NCI-H1048 (cell line): Measurements from ENCODE around the gene OR2S2.
"Not testable (repeated sequence)": the region's sequence is repeated elsewhere in the genome, so short reads cannot be mapped to it uniquely, and the experiment has no call there.

ENCODE experiments used
- DNase-seq: peaks from one replicate; lab custom pipeline; 2025; lab: John Stamatoyannopoulos, UW

OR2S2 gene, protein sequence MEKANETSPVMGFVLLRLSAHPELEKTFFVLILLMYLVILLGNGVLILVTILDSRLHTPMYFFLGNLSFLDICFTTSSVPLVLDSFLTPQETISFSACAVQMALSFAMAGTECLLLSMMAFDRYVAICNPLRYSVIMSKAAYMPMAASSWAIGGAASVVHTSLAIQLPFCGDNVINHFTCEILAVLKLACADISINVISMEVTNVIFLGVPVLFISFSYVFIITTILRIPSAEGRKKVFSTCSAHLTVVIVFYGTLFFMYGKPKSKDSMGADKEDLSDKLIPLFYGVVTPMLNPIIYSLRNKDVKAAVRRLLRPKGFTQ

DNA sequence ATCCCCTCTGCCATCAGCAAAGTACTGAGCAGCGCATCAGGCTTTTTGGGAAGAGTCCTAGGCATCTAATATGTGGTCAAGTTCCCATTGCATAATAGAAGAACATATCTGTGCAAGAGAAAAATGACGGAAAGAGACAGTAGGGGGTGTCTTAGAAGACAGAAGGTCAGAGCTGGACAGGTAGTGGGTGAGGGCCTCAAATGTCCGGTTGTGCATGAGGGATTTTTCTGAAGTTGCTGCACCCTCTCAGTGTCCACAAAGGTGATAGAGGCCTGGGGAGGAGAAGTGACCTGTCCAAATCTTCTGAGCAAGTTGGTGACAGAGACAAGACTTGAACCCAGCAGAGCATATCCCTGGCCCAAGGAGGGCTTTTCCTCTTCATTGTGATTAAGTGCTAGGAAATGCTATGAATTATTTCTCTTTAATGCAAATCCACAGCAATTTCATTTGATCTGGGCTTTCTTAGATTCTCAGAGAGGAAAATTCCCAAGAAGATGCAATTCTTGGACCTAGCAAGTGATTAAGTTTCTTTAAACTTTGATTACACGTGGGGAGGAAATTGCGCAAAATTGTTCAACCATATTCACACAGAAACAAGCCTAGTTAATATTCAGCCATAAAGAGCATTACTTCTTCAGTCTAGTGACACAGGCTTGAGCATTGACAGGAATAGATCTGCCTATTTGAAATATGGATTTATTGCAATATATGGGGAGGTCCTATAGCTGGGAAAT lies at the start of gene OR2S2:
OR2S2 (minus strand) TSS at position 51 of the 734 bp plus-strand sequence. CDS start 56 bp downstream, outside the sequence.
- no peak for DNase-seq

DNA sequence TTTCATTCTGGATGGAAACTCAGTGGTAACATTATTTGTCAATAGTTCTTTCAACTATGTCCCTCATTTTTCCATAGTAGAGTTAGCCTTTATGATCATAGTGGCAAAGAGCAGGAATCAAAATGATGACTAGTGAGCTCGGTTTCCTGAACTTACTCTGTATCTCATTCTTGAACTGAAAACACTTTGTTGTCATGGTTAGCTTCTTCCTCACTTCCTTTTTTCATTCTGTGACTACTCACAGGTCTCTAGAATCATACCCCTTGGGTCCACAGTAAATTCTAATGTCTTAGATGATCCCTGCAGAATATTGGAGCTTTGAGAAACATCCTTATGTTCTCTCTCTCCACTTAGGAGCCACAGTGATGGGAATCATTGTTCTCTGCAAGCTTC lies 49.4 kb upstream of the OR2S2 start:
- DNase-seq: no peak

DNA sequence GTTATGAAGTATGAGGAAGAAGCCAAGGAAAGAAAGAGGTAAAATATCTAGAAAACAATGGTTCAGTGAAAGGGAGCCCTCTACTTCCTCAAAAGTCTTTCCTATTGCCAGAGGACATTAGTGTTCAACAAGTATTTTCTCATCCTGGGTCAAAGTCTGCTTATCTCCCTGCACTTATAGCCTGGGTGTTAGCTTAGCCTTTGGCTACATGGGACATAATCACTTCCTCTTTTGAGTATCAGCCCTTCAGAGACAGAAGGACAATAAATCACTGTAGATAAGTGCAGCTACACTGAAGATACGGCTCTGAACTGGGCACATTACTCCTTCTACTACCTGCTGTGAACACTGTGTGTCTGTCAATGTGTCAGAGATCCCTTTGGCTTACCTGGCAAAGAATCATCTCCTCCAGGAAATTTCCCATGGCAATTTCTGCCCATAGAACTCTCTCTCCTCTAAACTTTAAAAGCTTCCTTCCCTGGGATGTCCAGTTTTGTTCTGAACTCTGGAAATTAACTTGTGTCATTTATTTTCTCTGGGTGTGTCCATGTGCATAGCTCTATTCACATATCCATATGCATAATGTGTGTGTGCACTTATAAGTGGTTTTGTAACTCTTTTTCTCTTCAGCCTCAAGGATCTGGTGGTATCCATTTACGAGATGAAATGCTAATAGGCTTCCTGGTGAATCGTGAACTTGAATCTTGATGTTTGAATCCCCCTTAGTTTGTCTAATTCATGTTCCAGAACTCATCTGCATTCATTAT lies 48.8 kb upstream of the OR2S2 start:
- DNase-seq: no peak

DNA sequence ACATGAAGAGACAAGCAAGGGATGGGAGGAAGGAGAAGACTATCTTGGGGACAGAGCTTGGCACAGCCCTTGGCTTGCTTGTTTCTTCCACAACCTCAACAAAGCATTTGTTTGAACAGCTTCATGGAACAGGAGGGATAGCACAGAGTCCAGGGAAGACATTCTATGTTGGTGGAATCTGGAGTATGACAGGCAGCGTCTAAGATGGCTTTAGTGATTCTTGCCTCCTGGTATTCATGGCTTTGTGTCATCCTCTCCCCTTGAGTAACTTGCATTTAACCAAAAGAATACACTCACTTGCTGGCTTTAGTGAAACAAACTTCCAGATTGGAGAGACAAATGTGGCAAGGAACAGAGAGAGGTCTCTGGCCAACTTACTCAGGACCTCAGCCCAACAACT lies 47.9 kb upstream of the OR2S2 start:
- DNase-seq: no peak

DNA sequence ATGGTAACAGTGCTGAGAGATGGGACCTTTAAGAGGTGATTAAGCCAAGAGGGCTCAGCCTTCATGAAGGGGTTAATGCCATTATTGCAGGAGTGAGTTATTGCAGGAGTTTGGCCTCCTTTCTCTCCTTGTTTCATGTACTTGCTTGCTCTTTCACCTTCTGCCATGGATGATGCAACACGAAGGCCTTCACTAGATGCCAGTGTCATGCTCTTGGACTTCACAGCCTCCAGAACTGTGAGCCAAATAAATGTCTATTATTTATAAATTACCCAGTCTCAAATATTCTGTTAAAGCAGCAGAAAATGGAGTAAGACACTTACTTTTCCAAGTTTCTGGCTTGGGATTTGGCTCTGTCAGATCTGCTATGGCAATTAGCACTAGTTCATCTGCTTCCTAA lies 40.4 kb upstream of the OR2S2 start:
- DNase-seq: no peak

DNA sequence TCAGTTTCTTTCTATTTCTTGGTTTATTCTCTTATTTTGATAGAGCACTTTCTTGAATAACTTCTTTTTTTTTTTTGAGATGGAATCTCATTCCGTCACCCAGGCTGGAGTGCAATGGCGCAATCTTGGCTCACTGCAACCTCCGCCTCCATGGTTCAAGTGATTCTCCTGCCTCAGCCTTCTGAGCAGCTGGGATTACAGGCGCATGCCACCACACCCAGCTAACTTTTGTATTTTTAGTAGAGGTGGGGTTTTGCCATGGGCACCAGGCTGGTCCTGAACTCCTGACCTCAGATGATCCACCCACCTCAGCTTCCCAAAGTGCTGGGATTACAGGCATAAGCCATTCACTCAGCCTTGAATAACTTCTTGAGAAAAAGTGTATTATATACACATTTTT lies 39.1 kb upstream of the OR2S2 start:
- not testable (repeated sequence) for DNase-seq

DNA sequence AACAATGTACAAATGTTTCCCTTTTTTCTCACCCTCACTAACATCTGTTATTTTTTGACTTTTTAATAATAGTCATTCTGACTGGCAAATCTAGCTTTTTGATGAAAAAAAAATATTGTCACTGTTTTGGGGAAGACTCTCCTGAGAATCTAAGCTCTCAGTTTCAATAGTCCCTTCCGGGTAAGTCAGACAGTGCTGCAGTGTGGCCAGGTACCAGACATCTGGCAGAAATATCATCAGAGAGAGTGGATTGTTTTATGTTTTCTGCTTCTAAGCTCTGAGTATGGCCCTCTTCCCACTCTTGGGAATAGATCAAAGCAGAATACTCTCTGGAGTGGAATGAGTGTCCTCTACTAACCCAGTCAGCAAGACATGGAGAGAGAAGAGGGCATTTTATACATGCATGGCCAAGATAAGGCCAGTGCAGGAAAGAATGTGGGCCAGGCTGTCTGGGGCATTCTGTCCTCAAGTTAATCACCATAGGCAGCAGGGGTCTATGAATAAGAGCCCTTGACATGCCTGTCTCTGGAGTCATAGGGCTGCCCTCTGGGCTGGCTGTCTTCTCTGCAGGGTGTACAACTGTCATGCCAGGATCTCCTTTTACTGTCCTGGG lies 38.5 kb upstream of the OR2S2 start:
- no peak for DNase-seq

DNA sequence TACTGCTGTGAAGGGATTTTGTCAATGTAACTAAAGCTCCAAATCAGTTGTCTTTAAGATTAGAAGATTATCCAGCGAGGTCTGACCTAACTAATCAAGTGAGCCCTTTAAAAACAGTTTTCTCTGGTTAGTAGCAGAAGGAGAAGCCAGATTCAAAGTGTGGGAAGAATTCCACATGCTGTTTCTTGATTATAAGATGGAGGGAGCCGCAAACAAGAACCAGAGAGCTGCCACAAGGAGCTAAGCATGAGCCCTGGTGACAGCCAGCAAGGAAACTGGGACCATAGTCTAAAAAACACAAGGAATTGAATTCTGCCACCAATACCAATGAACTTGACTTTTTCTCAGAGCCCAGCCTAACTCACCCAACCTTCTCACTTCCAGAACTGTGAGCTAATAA lies 37.0 kb upstream of the OR2S2 start:
- no peak for DNase-seq

DNA sequence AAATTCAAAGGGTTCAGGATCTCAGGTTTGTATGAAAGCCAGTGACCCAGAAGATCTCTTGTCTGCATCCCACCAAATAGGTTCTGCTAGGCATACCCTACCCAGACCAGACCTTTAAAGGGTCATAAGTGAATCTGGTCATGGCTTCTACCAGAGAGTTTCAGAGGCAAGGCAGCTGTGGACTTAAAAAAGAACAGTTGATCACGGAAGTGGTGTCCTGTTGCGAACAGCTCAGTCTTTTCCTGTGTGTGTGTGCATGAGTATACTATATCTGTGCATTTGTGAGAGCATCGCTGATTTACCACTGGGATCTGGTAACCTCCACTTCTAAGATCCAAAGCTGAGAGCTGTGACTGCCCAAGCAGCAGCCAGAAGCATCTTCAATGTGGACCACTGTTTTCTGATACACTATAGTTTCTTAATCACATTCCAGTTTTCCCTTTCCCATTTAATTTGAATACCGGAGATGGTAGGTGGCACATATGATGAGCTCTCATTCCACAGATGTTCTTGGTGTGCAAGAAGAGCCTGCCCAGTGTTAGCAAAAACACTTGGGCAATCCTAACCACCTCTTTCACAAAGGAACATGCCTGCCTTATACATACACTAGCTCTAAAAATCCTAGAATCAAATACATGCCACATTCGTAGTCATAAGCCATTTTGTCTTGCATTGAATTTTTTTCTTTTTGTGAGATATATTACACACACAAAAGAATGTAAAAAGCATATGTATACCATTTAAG lies 36.2 kb upstream of the OR2S2 start:
- no peak for DNase-seq

DNA sequence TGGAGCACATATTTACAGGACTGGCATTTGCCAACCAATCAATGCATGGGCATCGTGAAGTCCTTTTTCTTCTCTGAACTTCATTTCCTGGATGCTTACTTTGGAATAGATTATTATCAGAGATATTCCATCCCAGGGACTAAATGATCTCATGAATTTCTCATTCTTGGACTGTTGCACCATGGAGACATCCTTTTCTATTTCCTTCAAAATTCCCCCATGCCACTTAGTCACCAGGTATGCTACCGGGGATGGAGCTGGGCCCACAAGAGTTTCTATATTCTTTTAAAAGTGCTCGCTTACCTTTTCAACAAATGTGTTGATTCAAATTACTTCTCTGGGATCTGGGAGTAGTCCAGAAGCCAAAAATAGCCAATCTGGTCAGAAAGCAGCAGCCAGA lies 35.2 kb upstream of the OR2S2 start:
- not testable (repeated sequence) for DNase-seq

DNA sequence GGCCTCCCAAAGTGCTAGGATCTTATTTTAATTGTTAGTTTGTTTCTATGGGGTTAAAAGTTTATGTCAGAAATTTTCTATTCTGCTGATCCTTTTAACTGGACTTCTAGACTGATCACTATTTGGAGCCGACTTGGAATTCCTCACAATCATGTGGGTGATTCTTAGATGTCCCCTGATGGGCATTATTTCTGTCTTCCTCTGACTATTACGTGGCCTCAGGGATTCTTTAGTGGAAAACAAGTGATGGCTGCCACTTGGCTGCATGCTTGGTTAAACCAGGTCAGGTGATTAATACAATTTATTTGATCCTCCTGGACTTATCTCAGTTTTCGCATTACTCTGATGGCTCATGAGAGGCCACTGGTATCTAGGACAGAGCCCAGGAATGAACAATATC lies 32.2 kb upstream of the OR2S2 start:
- DNase-seq: no peak

DNA sequence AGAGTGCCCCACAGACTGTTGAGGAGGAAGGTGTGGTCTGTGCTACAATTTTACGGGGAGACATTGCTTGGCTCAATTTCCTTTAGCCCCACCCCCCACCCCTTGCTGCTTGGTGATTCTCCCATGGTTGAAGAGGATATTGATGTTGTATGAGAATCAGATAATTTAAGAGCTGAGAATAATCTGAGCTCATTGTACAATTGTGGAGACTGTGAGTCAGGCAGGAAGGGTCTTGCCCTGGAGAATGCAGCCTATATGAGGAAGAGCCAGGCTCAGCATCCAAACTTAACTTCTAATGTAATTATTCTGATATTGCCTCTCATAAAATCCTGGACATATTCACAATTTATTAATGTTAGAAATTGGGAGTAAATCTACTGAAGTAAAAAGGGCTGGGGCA lies 26.1 kb upstream of the OR2S2 start:
- DNase-seq: no peak

DNA sequence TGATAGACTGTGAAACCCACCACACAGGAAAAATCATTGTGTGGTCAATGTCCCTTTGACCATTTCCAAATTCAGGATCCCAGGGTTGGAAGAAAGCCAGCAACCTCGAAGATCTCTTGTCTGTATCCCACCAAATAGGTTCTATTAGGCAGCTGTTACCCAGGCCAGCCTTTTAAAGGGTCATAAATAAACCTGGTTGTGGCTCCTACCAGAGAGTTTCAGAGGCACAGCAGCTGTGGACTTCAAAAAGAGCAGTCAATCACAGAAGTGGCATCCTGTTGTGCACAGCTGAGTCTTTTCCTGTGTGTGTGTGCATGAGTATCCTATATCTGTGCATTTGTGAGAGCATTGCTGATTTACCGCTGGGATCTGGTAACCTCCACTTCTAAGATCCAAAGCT lies 23.7 kb upstream of the OR2S2 start:
- DNase-seq: no peak

DNA sequence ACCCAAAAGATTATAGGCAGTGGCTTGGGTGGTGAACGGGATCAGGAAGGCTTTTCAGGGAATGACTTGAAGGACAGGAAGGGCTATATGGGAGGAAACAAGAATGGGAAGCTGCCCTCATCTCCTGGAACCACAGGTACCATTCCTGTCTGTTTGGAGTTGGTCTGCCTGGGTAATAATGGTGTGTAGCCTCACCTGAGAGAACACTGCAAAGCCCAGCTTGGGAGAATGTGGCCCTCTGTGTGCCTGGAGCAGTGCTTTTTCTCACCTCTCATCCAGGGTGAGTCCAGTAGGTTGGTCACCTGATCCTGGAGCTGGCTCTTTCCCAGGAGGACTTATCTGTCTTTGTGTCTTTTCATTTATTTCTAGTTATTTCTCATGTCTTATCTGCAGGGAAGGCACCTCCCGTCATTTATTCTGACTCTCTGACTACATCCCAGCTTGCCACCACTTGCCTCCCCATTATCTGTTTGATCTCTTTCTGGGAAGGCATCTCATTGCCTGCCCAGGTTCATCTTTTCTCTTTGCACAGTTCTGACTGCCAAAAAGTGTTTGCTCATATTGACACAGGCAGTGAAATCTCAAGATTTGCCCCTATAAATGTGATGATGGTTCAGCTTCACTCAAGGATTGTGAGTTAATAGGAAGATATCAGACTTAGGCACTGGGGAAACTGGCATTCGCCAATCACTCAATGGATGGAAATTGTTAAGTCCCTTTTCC lies 22.5 kb upstream of the OR2S2 start:
- no peak for DNase-seq

DNA sequence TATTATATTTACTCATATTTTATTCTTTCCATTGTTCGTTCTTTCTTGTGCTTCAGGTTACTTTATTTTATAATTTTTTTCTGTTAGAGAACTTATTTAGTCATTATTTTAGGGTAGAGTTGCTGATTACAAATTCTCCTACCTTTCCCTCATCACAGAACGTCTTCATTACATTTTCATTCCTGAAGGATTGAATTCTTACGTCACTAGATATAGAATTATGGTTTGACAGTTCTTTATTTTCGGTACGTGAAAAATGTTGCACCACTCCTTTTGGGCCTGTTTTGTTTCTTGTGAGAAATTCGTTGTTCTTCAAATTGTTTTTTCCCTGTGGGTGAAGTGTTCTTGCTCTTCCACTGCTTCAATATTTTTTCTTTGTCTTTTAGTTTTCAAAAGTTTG lies 20.8 kb upstream of the OR2S2 start:
- DNase-seq: no peak

DNA sequence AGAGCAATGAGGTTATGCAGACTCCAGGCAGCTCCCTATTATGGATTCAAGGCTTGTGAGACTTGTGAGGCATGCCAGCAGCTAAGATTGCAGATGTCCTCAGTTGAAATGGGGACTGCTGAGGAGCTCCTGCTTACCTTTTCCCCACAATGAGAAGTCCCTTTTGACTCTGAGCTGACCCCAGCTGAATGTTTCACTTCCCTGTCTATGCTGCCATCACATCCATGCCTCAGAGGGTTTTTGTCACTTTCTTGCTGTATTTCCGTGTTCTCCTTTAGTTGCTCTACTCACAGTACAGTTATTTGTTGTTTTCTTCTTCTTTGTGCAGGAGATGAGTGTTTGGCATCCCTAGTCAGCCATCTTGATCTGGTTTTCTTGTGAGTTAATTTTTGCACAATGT lies 18.8 kb upstream of the OR2S2 start:
- no peak for DNase-seq

DNA sequence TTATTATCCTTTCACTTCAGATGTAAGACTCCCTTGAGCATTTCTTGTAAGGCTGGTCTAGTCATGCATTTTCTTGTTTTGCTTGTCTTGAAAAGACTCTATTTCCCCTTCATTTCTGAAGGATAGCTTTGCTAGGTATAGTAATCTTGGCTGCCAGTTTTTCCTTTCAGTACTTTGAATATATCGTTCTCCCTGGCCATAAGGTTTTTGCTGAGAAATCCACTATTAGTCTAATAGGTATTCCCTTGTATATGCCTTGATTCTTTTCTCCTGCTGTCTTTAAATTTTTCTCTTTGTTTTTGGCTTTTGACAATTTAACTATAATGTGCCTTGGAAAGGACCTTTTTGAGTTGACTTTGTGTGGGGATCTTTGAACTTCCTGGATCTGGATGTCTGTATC lies 16.8 kb upstream of the OR2S2 start:
- no peak for DNase-seq

DNA sequence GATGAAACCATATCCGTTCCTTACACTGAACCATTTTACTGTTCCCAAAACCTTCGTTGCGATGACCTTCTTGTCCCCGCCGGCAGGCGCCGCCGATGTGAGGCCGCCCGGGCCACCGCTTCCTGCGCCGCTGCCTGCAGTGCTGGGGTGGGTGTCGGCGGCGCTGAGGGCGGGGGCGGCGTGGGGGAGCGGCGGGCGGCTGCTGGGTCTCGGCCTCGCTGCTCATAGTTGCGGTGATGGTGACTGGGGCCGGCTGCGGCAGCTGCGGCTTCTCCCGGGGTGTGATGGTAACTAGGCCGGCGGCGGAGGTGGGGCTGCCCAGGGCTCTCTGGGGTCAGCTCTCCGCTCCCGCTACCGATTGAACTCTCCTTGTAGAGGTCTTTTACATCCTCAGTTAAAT lies 14.1 kb upstream of the OR2S2 start:
- no peak for DNase-seq

DNA sequence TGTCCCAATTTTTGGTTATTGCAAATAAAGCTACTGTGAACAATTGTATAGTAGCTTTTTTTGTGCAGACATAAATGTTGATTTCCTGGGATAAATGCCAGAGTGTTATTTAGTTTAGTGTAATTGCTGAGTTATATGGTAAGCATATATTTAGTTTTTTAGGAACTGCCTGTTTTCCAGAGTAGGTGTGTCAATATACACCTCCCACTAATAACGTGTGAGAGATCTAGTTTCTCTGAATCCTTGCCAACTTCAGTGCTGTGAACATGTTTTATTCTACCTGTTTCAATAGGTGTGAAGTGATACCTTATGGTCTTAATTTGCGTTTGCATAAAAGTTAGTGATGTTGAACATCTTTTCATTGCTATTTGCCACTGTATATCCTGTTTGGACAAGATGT lies 9.1 kb upstream of the OR2S2 start:
- DNase-seq: no peak

DNA sequence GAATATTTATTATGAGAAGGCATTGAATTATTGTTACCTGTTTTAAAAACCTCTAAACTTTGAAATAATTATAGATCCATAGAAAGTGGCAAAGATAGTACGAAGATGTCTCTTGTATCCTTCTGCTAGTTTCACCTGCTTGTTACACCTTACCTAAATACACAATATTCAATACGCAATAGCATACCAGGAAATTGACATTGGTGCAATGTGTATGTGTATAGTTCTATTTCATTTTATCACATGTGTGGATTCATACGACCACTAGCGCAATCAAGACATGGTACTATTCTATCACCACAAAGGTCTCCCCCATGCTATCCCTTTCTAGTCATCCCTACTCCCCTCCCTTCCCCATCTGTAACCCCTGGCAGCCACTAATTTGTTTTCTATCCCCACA lies 8.5 kb upstream of the OR2S2 start:
- DNase-seq: no peak

DNA sequence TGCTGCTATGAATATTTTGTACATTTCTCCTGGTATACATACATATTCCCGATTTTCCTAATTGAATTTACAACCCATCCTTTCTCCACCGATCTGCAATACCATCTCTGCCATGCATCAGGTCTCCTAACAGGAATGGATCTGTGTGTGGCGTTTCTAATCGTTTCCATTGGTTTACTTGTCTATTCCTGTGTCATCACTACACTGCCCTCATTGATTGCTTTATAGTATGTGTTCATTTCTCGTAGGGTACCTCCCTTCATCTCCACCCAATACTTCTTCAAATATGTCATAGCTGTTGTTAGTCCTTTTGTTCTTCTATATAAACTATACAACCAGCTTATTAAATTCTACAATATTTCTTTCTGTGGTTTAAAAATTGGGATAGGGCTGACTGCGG lies 7.1 kb upstream of the OR2S2 start:
- DNase-seq: no peak
